GM12878 (cell line): ENCODE data around the gene DDX51. TPM values are rescaled to one million over a fixed set of nuclear protein-coding genes. Genes with fewer than 3 reads are reported as not detected.

Source experiments
- ATAC-seq: fragments of 200-7000 bp; cut with Tn5 transposase; 3 replicates; pipeline ENCODE4 v1.9.1; 2020; ENCODE audit warnings: mild to moderate bottlenecking, moderate library complexity
- BruUV-seq: library from RNA; stranded (reverse); fragments of 400-500 nt; replicated peaks from 2 replicates; lab custom pipeline; 2021; lab: Mats Ljungman, UMichigan
- CTCF ChIA-PET: fragments of 300-600 bp; sonication (Branson Sonifier 250); formaldehyde crosslinking; extraction: SDS; loops from one replicate; lab custom pipeline; 2021; ENCODE audit warnings: inconsistent platforms; lab: Yijun Ruan, JAX
- POLR2A ChIA-PET: fragments of 350-600 bp; formaldehyde crosslinking; extraction: SDS; loops from one replicate; lab custom pipeline; 2021; ENCODE audit warnings: inconsistent platforms; lab: Charles Lee
- RAD21 ChIA-PET: fragments of 300-600 bp; sonication (Branson Sonifier 250); formaldehyde crosslinking; loops from one replicate; lab custom pipeline; 2023; ENCODE audit warnings: antibody characterized with exemption; ENCODE audit not compliant: unreplicated experiment; lab: Charles Lee
- SMC1A ChIA-PET: fragments of 300-600 bp; sonication (Branson Sonifier 250); formaldehyde crosslinking; loops from one replicate; lab custom pipeline; 2023; ENCODE audit not compliant: unreplicated experiment, uncharacterized antibody; lab: Charles Lee
- DNase-seq: peaks from one replicate; pipeline ENCODE4 v3.0.0-alpha.2; 2011; ENCODE audit warnings: low read depth, low spot score
- FAIRE-seq: peaks from 3 replicates; lab custom pipeline; 2011; peaks lifted over from hg19 to GRCh38; lab: Jason Lieb, UNC
- H2AFZ ChIP-seq: 2 replicates; pipeline ENCODE4 v1.6.0; 2011; ENCODE audit warnings: low read depth, low read length, control low read depth; ENCODE audit not compliant: control insufficient read depth
- H3K27ac ChIP-seq: 2 replicates; pipeline ENCODE4 v1.5.1; 2011; ENCODE audit warnings: control low read depth; ENCODE audit not compliant: control insufficient read depth, insufficient read depth
- H3K27me3 ChIP-seq, 2 experiments: replicated peaks in 1 of 2; 2 replicates each; pipeline versions ENCODE4 v1.6.0 to v1.6.1; 2011; ENCODE audit warnings: low read length in 1 of 2; ENCODE audit not compliant: control insufficient read depth in 2 of 2, insufficient read depth in 2 of 2
- H3K36me3 ChIP-seq, 2 experiments: 2 replicates each; pipeline ENCODE4 v1.5.1; 2011; ENCODE audit warnings: low read length in 1 of 2; ENCODE audit not compliant: control insufficient read depth in 2 of 2, insufficient read depth in 2 of 2
- H3K4me1 ChIP-seq: 2 replicates; pipeline ENCODE4 v1.6.1; 2011; ENCODE audit warnings: mild to moderate bottlenecking, low read length, moderate library complexity, mixed read lengths; ENCODE audit not compliant: control insufficient read depth, insufficient read depth
- H3K4me2 ChIP-seq: 2 replicates; pipeline ENCODE4 v1.6.0; 2011; ENCODE audit warnings: control low read depth; ENCODE audit not compliant: control insufficient read depth, insufficient read depth
- H3K4me3 ChIP-seq: fragments of 200-600 bp; sonication (generic); 2 replicates; pipeline ENCODE4 v1.5.1; 2016
- H3K79me2 ChIP-seq: 2 replicates; pipeline ENCODE4 v1.6.0; 2011; ENCODE audit warnings: low read length; ENCODE audit not compliant: control insufficient read depth, insufficient read depth
- H3K9ac ChIP-seq: 2 replicates; pipeline ENCODE4 v1.8.0; 2011; ENCODE audit warnings: low read length, control low read depth, mixed read lengths; ENCODE audit not compliant: control insufficient read depth, insufficient read depth
- H3K9me3 ChIP-seq: replicated peaks from 3 replicates; pipeline ENCODE4 v1.5.1; 2011; ENCODE audit warnings: mild to moderate bottlenecking, low read length; ENCODE audit not compliant: control insufficient read depth, insufficient read depth
- H4K20me1 ChIP-seq: 2 replicates; pipeline ENCODE4 v1.6.0; 2011; ENCODE audit not compliant: control insufficient read depth, insufficient read depth
- SMAD5 ChIP-seq: IDR thresholded peaks from 2 replicates; pipeline ENCODE4 v1.6.1; 2016; ENCODE audit warnings: antibody characterized with exemption, low read depth
- ZNF207 ChIP-seq: fragments of 450-650 bp; IDR thresholded peaks from 2 replicates; pipeline ENCODE4 v1.6.1; 2014; ENCODE audit warnings: antibody characterized with exemption, mild to moderate bottlenecking, borderline replicate concordance
- ZSCAN29 ChIP-seq: fragments of 450-650 bp; IDR thresholded peaks from 2 replicates; pipeline ENCODE4 v1.6.1; 2017; ENCODE audit warnings: mild to moderate bottlenecking, moderate library complexity
- WGBS: methylation state at CpG from one replicate; pipeline ENCODE4 v1.1.6; 2016; ENCODE audit warnings: low lambda C conversion rate; ENCODE audit not compliant: insufficient replicate concordance, insufficient coverage; ENCODE audit errors: missing lambda C conversion rate; 5-methylcytosine and 5-hydroxymethylcytosine counted together
- in situ Hi-C: fragments of 300-500 bp; cut with MboI; formaldehyde crosslinking; loops from 9 replicates; pipeline ENCODE4 v1.14.3; 2018; ENCODE audit warnings: mixed read lengths
- intact Hi-C: fragments of 100-400 bp; cut with micrococcal nuclease; formaldehyde crosslinking; loops from one replicate; pipeline ENCODE4 v1.14.2; 2022; ENCODE audit not compliant: unreplicated experiment
- polyA plus RNA-seq, 11 experiments: library from polyadenylated mRNA; depleted of rRNA in 4 of 11; unstranded in 6 of 11; stranded (reverse) in 5 of 11; fragments of >200 nt; fragmentation: Nextera tagmentation in 4 of 11; fragmentation: Illumina TruSeq in 1 of 11; extraction: Ambion mirVana in 4 of 11; extraction: Trizol in 1 of 11; gene quantifications; 1 replicate in 1 of 11; 2 replicates in 10 of 11; pipeline versions ENCODE4 v1.2.1 to v1.2.3, GENCODE V29; 2011 to 2016; ENCODE audit warnings: inconsistent platforms in 2 of 11, missing spikeins in 2 of 11, low read depth in 1 of 11
- total RNA-seq, 4 experiments: library from RNA; depleted of rRNA in 3 of 4; stranded (reverse); fragments of >200 nt in 3 of 4; fragmentation: Illumina TruSeq in 1 of 4; extraction: Trizol in 1 of 4; gene quantifications; 2 replicates each; pipeline versions ENCODE4 v1.2.1 to v1.2.3, GENCODE V29; 2013 to 2021
- TF ChIP-seq, protein P1 (sequence below): fragments of 450-650 bp; conservative IDR thresholded peaks from 2 replicates; pipeline ENCODE4 v1.6.1; 2017; ENCODE audit warnings: mild to moderate bottlenecking, moderate library complexity
- TF ChIP-seq, protein P2 (sequence below): fragments of 450-650 bp; IDR thresholded peaks from 2 replicates; pipeline ENCODE4 v1.6.1; 2014; ENCODE audit warnings: mild to moderate bottlenecking
- TF ChIP-seq, protein P3 (sequence below): fragments of 450-650 bp; IDR thresholded peaks from 2 replicates; pipeline ENCODE4 v1.6.1; 2017; ENCODE audit warnings: mild to moderate bottlenecking, low read depth, inconsistent platforms; ENCODE audit not compliant: poor library complexity, severe bottlenecking

Gene DDX51
- total and polyA plus RNA-seq, 10 of the 15 experiments (the other 5 are each of a cell fraction or from before 2014, with no cell fraction given): 0.97 to 29.1 (median 9.8) TPM

DNA sequence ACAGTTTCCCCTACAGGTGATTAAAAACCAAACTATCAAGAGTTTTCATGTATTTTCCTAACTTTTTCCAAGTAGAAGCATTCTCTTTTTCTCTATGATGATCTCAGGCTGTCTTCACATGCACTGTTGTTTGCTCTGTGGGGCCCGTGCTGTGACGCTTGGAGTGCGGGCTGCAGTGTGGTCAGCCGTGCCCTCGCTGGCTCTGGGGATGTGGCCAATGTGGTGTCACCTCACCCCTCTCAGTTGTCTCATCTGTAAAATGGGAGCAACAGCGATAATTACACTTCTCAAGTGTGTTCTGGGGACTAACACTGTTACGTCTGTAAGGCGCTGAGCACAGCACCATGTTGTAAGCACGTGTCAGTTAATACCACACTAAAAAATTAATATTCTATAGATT is 28.6 kb downstream of the DDX51 start (continued):
- TF ChIP-seq, protein P1, sequence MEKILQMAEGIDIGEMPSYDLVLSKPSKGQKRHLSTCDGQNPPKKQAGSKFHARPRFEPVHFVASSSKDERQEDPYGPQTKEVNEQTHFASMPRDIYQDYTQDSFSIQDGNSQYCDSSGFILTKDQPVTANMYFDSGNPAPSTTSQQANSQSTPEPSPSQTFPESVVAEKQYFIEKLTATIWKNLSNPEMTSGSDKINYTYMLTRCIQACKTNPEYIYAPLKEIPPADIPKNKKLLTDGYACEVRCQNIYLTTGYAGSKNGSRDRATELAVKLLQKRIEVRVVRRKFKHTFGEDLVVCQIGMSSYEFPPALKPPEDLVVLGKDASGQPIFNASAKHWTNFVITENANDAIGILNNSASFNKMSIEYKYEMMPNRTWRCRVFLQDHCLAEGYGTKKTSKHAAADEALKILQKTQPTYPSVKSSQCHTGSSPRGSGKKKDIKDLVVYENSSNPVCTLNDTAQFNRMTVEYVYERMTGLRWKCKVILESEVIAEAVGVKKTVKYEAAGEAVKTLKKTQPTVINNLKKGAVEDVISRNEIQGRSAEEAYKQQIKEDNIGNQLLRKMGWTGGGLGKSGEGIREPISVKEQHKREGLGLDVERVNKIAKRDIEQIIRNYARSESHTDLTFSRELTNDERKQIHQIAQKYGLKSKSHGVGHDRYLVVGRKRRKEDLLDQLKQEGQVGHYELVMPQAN: no peak
- no peak for TF ChIP-seq ZNF207
- TF ChIP-seq, protein P2, sequence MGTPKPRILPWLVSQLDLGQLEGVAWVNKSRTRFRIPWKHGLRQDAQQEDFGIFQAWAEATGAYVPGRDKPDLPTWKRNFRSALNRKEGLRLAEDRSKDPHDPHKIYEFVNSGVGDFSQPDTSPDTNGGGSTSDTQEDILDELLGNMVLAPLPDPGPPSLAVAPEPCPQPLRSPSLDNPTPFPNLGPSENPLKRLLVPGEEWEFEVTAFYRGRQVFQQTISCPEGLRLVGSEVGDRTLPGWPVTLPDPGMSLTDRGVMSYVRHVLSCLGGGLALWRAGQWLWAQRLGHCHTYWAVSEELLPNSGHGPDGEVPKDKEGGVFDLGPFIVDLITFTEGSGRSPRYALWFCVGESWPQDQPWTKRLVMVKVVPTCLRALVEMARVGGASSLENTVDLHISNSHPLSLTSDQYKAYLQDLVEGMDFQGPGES: no peak

DNA sequence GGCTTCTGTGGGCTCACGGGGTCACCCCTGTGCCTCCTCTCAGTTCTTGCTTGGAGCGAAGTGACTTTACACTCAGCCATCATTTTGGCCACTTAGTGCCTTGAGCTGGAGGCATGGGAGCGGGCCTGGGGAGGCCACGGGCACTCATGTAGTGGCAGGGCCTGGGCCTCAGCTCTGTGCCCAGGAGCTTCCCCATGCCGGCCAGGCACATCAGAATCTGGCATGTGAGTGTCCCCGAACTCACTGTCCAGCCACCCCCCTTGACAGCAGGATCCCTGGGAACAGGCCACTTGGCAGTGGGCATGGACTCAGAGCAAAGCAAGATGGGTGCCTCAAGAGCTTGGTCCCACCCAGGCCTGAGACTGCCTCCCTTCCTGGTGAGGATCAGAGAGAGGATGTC is 29.5 kb downstream of the DDX51 start:
- WGBS: 94% methylated on average over 6 of the region's 6 CpGs

More for the DNA sequence above, 29.5 kb downstream of the DDX51 start:
- no peak overlapping the region for H3K9ac ChIP-seq
- CTCF ChIA-PET: no interaction called here
- peaks cover 8 to 21% of the 10 kb centered on the region in 2 experiments; a peak in 3 of 4 replicates for H3K36me3 ChIP-seq
- no peak overlapping the region for H3K27ac ChIP-seq
- SMC1A ChIA-PET: no interaction called here
- RAD21 ChIA-PET: no interaction called here
- no peaks in the 10 kb centered on the region for H3K9me3 ChIP-seq
- H3K79me2 ChIP-seq: no peaks in the 10 kb centered on the region
- no peaks in the 10 kb centered on the region for H4K20me1 ChIP-seq
- DNase-seq (no peak), FAIRE-seq (no peak), ATAC-seq (no peak)
- H3K4me3 ChIP-seq: no peak overlapping the region
- intact Hi-C loops (no loop called here), in situ Hi-C loops (no loop called here)
- BruUV-seq: no TSS peak
- H3K27me3 ChIP-seq: no peaks in the 10 kb centered on the region
- POLR2A ChIA-PET: no interaction called here
- TF ChIP-seq SMAD5: no peak
- TF ChIP-seq, protein P3, sequence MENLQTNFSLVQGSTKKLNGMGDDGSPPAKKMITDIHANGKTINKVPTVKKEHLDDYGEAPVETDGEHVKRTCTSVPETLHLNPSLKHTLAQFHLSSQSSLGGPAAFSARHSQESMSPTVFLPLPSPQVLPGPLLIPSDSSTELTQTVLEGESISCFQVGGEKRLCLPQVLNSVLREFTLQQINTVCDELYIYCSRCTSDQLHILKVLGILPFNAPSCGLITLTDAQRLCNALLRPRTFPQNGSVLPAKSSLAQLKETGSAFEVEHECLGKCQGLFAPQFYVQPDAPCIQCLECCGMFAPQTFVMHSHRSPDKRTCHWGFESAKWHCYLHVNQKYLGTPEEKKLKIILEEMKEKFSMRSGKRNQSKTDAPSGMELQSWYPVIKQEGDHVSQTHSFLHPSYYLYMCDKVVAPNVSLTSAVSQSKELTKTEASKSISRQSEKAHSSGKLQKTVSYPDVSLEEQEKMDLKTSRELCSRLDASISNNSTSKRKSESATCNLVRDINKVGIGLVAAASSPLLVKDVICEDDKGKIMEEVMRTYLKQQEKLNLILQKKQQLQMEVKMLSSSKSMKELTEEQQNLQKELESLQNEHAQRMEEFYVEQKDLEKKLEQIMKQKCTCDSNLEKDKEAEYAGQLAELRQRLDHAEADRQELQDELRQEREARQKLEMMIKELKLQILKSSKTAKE: no peak
- TF ChIP-seq ZSCAN29: no peak
- no peaks in the 10 kb centered on the region for H3K4me1 ChIP-seq
- H2AFZ ChIP-seq: no peak overlapping the region
- no peak overlapping the region for H3K4me2 ChIP-seq
